GM18526 (cell line): Measurements from ENCODE around the gene CFLAR.

ENCODE experiments used
- POLR2A ChIP-seq: IDR thresholded peaks from 3 replicates; pipeline ENCODE4 v1.6.1; 2011; ENCODE audit not compliant: insufficient read length; ENCODE audit errors: extremely low read depth

The CFLAR gene

DNA sequence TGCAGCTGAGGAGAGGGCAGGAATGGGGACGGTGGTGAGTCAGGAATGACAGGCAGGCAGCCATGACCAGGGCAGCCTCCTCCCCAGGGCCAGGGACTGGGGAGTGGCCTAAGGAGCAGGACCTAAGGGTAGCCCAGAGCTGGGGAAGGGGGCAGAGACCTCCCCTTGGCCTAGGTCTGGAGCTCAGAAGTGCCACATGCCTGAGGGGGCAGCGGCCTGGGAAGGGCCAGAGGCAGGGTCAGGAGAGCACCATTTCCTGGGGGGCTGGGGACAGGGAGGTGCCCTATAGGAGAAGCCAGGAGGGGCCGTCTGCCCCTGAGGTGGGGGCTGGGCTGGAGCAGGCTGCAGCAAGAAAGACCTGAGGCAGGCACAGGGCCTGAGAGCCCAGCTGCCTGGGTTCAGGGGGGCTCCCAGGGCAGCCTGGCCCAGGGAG, 20.9 kb downstream of the CFLAR start:
- TF ChIP-seq POLR2A, result no peak

DNA sequence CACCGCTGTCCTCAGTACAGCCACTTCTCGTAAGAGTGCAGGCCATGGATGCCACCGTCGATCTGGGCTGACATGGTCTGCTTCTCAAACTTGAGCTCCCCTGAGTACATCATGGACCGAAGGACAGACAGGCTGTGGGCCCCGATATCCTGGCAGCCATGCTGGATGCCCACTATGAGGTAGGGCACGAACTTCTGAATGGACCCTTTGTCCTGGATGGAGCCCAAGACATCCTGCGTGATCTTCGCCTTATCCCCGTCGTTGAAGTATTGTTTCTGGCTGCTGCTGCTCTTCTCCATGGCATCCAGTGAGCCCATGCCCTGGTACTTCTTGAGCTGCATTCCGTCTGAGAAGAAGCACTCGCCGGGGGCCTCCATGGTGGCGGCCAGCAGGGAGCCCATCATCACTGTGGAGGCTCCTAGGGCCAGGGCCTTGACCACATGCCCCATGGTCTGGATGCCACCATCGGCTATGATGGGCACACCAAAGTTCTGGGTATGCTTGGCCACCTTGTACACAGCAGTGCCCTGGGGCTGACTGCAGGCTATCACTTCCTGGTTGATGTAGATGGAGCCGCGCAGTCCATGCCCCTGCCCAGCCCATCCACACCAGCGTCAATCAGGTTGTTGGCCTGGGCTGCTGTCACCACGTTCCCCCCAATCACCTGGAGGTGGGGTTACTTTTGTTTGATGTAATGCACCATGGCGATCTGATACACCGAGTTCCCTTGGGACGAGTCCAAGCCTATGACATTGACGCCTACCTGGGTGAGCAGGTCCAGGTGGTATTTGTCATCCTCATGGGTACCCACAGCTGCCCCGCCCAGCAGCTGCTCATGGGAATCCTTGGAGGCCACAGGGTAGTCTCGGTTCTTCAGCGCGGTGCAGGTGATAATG, 21.8 kb downstream of the CFLAR start:
- TF ChIP-seq POLR2A, result peak; percentile 13

DNA sequence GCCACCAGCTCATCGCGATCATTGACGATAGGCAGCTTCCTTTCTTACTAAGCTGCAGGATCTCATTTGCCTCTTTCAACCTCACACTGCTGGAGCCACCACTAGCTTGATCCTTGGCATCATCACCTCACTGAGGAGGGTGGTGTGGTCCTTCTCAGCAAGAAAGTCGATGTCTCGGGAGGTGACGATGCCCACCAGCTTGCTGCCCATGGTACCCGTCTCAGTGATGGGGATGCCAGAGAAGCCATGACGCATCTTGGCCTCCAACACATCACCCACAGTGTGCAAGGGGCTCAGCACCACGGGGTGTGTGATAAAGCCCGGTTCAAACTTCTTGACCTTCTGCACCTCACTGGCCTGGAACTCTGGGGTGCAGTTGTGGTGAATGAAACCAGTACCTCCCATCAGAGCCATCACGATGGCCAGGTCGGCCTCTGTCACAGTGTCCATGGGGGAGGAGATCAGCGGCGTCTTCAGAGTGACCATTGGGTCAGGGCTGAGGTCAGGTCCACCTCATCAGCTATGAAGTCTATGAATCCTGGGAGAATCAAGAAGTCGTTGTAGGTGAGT, 22.5 kb downstream of the CFLAR start:
- TF ChIP-seq POLR2A, result peak; percentile 3

DNA sequence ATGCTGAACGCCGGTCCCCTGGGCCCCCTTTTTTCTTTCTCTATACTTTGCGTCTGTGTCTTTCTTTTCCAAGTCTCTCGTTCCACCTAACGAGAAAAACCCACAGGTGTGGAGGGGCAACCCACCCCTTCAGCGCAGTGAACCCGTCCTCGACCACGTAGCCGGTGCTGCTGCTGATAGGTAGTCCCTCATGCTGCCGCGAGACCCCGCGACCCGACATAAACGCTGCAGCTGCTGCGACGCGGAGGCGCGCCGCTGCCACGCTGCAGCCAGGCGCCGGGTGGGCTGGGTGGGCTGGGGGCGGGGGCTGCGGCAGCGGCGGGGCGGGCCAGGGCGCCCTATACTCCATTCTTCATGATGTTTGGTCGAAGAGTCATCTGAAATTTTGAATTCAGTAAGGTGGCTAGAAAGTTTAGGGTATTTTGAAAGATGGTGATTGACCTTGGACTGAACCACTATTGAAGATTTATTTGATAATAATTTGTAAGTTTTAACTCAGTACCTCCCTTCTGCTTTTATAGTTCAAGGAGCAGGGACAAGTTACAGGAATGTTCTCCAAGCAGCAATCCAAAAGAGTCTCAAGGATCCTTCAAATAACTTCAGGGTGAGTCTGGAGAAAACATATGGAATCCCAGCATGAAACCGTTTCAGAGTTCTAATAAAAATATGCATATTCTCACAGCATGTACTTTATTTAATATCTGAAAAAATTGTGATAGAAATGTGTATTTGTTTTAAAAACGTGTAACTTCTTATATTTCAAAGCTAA, 24.1 kb downstream of the CFLAR start:
- no peak for TF ChIP-seq POLR2A

DNA sequence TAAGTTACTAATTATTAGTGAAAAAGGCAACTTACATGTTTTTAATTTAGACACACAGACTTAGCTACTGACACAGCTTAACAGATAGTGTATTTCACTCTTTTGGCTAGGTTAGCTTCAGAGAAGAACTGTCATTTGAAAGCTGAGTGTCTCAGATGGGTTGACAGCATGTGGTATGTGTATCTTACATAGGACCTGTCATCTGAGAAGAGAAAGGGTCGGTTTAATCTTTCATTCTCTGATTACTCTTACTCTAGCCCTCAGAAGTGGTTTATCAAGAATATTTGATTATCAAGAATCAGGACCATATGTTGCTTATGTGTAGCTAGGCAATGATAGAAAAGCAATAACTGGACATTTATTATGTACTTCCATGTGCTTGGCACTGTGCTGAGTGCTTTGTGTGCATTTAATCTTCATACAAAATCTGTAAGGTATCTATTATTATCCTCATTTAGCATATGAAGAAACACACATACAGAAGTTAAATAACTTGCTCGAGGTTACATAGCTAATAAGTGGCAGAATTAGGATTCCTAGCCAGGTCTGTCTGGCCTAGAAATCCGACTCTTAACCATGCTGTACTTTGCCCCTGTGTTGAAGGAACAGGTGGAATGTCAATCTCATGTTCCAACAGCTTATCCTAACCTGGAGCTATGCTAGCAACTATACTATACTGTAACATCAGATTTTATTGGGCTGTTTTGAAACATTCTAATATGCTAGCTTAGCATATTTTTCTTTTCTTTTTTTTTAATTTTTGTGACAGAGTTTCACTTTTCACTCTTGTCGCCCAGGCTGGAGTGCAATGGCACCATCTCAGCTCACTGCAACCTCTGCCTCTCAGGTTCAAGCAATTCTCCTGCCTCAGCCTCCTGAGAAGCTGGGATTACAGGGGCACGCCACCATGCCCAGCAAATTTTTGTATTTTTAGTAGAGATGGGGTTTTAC, 28.4 kb downstream of the CFLAR start:
- TF ChIP-seq POLR2A, result no peak

DNA sequence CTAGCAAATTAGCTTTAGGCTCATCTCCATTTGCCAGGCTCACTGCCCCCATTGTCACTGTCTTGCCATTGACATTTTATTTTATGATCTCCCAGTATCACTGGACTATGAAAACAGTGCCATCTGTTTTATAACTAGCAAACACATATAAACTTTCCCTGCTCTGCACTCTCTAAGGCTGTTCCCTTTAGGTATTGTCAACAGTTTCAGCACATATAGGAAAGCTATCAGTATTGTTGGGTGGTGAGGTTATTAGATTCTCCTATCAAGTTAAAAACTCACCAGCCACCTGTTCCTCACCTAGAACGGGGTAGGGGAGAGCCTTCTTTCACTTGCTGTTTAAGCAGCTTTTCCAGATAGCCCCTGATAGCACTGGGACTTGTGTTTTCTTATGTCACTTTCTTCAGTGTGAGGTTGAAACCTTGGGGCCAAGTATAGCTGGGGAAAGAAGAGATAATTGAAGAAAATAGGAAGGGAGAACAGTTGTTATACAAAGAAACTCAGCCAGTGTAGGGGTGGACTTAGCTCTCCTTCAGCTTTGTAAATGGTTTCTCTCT, 32.5 kb downstream of the CFLAR start:
- no peak for TF ChIP-seq POLR2A

DNA sequence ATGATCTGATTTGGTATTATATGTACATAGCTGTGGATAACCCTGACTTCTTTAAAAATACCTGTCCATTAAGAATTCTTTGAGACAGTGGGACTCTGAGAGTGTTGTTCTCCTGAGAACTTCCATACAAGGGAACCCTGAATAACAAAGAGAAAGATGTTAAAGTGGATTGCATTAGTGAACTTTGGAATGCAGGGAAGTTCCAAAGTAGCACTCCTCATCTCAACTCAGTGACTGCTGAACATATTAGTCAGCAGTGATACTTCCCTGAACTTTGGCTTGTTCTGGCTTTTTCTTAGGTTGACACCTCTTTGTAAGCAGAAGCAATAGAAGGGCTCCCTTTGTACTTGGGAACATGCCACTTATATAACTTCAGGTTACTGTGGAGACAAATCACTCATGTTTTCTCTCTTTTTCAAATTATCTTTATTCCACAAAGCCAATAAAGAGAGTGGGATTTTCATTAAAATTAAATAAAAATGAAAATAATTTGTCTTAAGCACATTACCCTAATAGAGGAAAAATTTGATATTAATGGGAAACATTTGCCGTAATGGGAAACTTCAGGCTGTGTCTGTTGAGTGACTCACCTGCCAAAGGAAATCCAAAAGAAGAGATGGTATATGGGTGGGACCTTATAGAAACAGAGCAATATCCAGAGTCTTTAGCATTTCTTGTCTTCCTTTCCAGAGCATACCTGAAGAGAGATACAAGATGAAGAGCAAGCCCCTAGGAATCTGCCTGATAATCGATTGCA, 33.3 kb downstream of the CFLAR start:
- TF ChIP-seq POLR2A, result no peak

DNA sequence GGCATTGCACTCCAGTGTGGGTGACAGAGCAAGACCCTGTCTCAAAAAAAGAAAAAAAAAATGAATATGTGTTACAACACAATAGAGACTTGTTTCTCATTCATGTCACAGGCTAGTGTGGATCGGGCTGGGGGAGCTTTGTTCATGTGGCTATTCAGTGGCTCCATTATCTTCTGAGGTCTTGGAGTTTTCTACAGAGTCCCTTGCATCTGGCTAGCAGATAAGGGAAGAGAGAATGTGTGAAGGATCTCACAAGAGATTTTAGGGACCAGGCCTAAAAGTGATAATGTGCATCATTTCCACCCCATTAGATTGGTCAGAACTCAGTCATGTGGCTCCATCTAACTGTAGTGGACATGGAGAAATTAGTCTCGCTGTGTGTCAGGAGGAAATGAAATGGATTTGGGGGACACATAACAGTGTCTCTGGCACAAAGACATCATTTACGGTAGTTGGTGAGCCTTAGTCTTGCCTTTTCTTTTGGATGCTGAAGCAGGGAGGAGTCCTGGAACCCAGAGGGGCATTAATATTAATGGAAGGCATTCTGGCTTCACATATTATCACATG, 34.6 kb downstream of the CFLAR start:
- TF ChIP-seq POLR2A, result no peak

DNA sequence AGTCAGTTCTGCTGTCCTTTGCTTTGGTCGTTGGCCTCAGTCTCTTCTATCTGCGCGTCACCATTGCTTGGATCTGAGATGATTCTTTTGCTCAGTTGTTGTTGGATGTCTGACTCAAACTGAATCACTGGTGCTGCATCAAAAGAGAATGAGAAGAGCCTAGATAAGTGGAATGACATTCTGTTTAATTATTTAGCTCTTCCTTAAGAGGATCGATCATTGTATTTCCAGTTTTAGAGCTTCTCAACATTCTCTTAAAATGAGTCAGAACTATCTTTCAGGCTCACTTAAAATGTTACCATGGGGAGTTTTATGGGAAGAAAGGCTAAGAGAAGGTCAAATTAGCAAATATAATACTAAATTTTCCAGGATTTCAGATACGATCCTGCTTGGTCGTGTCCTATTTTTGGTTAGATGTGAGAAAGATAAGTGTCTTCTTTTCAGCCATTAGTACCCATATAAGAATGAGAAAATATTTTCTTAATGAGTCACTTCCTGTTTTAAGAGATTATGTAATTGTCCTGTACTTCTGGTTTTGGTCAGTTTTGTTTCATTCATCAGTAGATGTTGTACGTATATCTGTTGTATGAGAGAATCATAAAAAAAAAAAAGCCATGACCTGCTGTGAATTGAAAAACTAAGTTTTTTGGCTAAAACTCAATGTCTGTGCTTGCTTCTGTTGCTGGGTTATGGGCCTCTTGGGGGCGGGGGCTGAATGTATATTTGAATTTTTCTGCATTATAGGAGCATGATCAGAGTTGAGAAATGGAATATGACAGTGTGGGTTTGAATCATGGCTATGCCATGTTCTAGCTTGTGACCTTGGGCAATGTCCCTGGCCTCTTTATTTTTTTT, 35.4 kb downstream of the CFLAR start:
- TF ChIP-seq POLR2A, result no peak

DNA sequence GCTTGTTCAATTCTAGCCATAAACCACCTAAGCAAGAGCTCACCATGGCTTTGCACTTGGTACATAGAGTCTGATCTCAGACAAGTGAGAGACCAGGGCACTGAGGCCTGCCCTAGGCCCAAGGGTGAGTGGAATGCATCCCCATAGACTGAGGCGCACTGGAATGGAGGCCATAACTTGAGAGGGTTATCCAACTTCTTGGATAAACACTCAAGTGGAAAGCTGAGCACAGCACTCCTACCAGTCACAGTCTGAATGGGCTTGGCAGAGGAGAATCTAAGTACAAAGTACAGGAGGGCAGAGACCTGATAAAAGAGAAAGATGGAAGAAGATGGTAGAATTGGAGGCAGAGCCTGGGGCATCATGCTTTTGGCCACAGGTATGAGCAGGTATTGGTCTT, 36.6 kb downstream of the CFLAR start:
- no peak for TF ChIP-seq POLR2A

DNA sequence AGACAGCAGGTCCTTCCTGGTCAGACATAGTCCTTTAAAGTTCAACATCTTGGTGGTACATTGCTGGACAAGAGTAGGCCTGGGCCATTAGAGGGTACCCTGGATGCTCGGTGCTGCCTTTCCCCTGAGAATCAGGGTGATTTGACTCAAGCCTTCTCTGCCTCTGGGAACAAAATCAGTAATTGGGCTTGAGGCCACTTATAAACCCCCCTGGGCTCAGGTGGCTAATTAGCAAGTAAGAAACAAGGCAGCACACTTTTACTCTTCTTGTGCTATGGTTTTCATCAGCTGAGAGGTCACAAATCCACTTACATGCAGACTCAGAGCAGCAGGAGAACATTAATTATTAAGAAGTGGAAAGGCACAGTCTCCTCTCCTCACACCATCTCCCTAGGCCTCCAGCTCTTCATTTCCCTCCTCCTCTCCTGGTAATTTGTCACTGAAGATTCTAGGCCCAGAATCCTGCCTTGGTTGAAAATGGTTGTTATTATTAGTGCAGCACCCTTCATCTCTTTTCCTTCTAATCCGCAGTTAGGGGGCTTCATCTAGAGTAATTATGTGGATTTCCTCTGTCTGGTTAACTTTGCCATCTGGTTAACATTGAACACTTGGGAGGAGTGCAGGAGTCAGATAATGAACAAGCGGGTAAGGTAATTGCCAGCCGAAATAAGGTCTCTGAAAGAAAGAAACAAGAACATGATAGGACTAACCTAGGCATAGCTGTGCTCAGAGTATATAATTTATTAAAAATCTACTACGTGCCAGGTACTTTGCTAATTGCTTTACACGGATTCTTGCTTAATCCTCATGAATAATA, 37.2 kb downstream of the CFLAR start:
- TF ChIP-seq POLR2A, result no peak

DNA sequence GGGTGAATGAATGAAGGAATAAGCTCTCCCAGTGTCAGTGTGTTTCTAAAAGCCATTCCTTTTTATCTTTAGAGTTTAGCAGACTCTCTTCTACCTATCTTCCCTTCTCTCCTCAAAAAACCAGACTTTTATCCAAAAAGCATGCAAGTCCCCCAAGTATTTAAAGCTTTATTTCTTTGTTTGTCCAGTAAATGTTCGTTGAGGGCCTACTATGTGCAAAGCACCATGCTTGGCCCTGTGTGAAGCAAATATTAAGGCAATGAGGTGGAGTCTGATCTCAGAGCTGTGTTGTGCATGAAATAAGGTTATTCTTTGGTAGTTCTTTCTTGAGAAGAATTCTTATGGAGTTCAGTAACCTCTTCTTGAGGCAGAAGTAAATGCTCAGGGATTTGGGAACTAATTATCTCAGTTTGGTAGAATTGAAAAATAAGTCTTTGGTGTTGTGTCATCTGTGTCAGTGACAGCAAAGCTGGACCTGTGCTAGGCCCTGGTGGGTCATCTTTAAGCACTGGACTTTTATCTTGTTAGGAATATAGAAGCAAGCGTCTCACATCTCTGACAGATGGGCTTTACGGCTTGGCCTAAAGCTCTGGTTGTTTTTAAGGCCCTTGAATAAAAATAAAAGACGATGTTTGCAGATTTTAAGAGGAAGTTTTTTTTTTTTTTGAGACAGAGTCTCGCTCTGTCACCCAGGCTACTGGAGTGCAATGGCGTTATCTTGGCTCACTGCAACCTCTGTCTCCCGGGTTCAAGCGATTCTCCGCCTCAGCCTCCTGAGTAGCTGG, 38.8 kb downstream of the CFLAR start:
- TF ChIP-seq POLR2A, result no peak
